Measurements from ENCODE around the gene CALHM1.
A peak's percentile ranks its signal among the peaks of the same experiment; 100 is the strongest.

CALHM1 gene

GRCh38 chr10:103455235-103455634 is 3.5 kb downstream of the CALHM1 start:
- DNase-seq (ENCODE audit: low spot score): no peak

- DNase-seq (ENCODE audit: low spot score): no peak
Observed at GRCh38 chr10:103454026-103454425, 4.7 kb downstream of the CALHM1 start.

DNA sequence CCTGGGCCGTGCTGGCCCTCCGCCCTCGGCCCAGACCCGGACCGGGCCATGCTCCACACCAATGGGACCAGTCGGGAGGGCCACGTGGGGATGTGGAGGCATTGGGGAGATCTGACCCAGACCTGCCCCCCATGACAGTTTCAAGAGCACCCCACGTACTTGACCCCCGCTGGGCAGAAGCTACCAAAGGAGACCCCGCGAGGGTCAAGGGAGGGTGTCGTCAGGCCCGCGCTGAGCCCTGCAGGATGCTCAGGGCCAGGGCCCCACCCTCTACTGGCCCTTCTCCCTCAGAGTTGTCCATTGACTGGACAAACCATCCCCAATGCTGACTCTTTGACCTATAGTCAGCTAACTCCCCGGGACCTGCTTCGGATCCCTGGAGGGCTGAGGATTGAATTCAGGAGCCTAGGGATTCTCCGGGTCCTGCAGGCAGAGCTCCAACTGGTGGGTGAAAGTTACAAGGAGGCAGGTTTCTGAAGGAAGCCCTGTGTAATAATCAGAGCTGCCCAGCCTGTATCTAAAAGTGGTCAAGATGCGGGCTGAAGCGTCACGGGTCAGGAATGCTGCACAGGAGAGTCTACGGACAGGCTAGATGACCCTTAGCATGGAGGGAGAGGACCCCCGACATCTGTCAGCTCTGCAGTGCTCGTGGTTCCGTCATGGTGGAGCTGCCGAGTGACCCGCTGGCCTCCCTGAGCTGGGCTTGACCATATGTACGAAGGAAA is 6.0 kb downstream of the CALHM1 start:
- DNase-seq (ENCODE audit: low spot score): no peak

GRCh38 chr10:103451831-103452505 is 6.7 kb downstream of the CALHM1 start, which contains the start of gene CALHM2:
Gene CALHM2 (minus strand): TSS chr10:103452370. CDS start chr10:103449941, 2,429 bp downstream.
- DNase-seq (ENCODE audit: low spot score): peak; percentile 49

DNA sequence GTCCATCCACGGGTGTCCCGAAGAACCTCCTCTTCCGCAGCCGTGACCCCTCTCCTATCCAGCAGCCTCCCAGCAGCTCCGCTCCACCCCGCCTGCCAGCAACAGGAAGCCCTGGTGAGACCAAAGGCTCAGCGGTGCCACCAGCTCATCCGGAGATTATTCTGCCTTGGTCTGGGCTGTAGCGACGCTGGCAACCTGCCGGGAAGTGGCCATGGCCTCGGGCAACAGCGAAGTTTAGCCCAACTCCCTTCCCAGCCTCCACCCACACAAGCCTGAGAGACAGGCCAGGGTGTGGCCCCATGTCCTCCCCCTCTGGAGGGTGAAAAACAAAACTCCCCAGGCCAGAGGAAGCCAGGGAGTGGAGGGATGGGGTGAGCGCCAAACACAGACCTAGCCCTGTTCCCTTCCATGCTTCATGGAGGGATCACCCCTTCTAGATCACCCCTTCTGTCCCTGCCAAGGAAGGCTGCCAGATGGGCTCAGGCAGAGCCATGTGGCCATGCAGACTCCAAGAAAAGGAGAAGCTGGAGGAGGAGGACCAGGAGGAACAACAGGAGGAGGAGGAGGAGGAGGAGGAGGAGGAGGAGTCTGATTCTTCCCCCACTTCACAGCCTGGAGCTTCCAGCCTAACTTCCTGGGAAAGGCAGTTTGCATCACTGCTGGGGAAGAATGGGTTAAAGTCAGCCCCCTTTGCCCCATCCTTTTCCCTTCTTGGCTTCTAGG is 7.4 kb downstream of the CALHM1 start:
- no peak for DNase-seq (ENCODE audit: low spot score)

DNA sequence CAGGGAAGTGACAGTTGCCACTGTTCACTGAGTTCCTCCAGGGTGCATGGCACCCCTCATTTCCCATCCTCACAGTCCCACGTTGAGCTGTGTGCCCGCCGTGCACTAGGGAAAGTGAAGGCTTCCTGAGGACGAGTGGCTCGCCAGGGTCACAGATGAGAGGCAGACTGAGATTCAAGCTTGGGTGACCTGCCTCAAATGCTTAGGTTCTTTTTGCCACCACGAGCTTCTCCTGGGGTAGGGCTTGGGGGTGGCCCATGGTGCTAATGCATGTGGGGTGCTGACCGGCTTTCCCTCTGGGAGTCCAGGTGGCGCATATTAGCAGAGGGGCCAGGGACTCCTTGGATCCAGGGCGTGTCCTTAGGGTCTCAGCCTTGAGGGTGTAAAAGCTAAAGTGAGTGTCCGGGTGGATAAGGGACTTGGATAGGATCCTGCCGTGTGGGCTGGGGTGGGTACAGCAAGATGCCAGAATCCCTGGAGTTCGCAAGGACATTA is 8.5 kb downstream of the CALHM1 start:
- DNase-seq (ENCODE audit: low spot score): no peak

GRCh38 chr10:103449208-103450144 is 9.2 kb downstream of the CALHM1 start:
- no peak for DNase-seq (ENCODE audit: low spot score)

- DNase-seq (ENCODE audit: low spot score): no peak
Observed at GRCh38 chr10:103448746-103449145, 10.0 kb downstream of the CALHM1 start.

DNA sequence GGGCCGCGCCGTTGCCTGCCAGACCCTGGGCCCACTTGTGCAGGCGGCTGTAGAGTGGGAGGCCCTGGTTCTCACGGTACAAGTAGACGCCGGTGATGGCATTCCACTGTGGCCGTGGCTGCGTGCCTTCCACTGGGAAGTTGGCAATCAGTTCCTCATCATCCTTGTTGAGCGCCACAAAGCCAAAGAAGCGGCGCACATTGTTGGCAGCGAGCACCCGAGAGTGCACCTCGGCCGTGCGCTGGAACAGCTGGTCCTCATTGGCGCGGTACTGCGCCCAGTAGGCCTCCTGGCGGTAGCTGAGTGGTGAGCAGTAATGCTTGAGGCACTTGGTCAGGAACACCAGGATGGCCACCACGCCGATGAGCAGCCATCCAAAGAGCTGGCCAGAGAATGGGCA is 11.5 kb downstream of the CALHM1 start:
- no peak for DNase-seq (ENCODE audit: low spot score)

DNA sequence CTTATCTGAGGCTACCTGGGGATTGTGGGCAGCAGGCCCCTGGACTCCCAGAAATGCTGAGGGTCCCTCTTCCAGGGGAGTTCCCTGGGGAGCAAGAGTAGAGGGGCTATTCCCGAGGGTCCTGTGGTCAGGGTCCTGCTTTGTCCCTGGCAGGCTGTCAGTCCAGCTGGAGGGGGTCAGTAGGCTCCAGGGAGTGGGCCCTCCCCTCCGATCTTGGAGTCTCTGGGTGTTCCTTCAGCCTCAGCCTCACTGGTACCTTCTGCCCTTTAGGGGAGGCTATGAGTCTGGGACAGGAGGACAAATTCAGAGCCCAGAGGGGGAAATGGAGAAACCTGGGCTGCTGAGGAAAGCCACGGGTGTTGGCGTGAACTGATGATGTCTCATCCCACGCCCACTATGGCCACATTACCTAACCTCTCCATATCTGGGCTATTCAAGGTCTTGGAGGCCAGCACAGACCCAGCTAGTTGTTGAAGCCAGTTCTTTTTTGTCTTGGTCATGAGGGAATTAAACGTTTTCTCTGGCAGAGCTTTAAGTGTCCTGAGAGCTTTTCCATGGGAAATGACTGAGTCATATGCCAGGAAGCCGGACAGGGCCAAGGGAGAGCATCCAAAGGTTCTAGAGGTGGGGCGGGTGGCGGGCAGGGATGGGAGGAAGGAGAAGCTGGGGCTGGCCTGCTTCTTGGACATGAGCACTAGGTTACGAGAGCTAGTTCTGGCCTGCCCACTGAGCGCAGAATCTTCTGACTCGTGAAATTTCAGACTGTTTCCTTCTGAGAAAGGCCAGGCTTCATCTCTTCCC is 12.7 kb downstream of the CALHM1 start:
- DNase-seq (ENCODE audit: low spot score): no peak

DNA sequence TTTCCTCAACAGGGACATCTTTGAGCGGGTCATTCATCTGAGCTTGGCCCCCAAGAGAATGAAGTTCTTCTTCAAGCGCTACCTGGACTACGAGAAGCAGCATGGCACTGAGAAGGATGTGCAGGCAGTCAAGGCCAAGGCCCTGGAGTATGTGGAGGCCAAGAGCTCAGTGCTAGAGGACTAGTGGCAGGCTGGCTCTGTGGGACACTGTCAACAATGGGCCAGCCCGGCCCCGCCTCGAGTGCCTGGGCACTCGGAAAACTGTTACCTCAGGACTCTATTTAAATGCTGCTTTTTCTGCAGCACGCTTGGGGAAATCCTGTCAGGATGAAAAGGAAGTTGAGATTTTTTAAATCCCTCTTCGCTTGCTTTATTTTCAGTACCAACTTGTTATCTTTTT is 13.3 kb downstream of the CALHM1 start:
- no peak for DNase-seq (ENCODE audit: low spot score)

- no peak for DNase-seq (ENCODE audit: low spot score)
Observed at GRCh38 chr10:103444478-103444877, 14.2 kb downstream of the CALHM1 start.

DNA sequence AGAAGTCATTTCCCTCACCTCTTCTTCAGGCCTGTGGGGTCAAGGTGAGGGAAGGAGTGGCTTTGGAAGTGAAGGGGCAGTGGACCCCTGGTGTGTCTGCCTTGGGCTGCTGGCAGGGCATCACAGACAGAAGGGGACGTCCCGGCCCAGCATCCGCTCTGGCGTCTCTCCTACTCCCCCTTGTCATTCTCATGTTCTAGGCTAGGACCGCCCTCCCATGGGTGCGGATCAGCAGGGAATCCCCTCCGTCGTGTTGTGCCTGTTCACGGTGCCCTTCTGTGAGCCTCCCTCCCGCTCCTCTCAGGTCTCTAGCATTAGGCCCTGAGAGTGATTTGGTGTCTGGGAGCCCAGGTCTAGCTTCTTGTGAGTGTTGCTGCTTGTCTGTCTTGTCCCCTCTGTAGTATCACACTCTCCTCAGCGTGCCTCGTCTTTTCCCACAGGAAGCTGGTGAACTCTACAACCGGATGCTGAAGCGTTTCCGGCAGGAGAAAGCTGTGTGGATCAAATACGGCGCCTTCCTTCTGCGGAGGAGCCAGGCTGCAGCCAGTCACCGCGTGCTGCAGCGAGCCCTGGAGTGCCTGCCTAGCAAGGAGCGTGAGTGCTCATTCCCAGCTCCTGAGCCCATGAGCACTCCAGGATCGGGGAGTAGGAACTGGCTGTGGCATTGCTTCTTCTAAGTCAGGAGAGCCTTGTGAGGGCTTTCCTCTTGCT is 15.1 kb downstream of the CALHM1 start:
- DNase-seq (ENCODE audit: low spot score): no peak

DNA sequence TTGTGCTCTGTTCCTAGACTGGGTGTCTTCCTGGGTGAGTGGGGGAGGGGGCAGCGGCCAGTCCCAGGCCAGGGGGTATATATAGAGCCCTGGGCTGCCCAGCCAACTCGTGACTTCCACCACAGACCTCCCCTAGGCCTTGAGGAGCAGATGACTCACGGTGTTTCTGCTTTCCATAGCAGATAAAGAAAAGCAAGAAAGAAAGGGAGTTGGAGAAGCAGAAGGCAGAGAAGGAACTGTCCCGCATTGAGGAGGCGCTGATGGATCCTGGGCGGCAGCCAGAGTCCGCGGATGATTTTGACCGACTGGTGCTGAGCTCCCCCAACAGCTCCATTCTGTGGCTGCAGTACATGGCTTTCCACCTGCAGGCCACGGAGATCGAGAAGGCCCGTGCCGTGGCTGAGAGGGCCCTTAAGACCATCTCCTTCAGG is 16.7 kb downstream of the CALHM1 start:
- DNase-seq (ENCODE audit: low spot score): no peak

- no peak for DNase-seq (ENCODE audit: low spot score)
Observed at GRCh38 chr10:103441611-103442010, 17.1 kb downstream of the CALHM1 start.

GRCh38 chr10:103441206-103441605 is 17.5 kb downstream of the CALHM1 start:
- no peak for DNase-seq (ENCODE audit: low spot score)

DNA sequence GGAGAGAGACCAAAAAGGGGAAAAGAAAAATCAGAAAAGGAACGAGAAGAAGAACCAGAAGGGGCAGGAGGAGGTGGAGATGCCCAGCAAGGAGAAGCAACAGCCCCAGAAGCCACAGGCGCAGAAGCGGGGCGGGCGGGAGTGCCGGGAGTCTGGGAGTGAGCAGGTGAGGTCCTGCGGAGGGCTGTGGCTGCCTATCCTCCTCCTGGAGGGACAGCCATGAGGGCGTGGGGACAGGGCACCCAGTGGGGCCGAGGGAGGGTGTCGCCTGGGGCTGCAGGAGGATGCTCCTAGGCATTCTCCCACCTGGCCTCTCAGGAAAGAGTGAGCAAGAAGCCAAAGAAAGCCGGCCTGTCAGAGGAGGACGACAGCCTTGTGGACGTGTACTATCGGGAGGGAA is 18.3 kb downstream of the CALHM1 start:
- DNase-seq (ENCODE audit: low spot score): no peak

GRCh38 chr10:103439776-103440175 is 18.9 kb downstream of the CALHM1 start:
- no peak for DNase-seq (ENCODE audit: low spot score)

- DNase-seq (ENCODE audit: low spot score): no peak
Observed at GRCh38 chr10:103433858-103434257, 24.8 kb downstream of the CALHM1 start.

DNA sequence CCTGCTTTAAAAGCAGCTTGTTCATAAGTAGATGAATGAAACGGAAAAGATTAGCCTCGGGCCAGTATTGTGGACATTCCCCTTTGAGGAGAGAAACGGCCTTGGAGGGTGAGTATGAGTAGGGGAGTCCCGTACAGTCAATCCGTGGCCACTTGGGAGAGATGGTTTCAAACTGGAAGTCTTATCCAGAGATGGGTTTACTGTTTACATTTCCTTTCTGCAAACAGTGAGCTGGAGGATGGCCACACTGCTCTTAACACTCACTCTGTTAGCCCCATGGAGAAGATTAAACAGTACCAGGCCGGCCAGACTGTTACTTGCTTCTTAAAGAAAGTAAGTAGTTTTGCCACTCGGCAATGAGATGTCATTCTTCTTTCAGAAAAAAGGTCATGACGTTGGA is 26.8 kb downstream of the CALHM1 start:
- DNase-seq (ENCODE audit: low spot score): no peak

All from D341Med (cell line).